NCI-H748 (cell line): ENCODE results near the gene TMEM191C.
"Not testable (repeated sequence)": the region's sequence is repeated elsewhere in the genome, so short reads cannot be mapped to it uniquely, and the experiment has no call there.

Experiments
- DNase-seq: peaks from one replicate; lab custom pipeline; 2025; ENCODE audit not compliant: unreplicated experiment; lab: John Stamatoyannopoulos, UW

Gene TMEM191C

GRCh38 chr22:21472984-21473383, 5.8 kb downstream of the TMEM191C start:
- DNase-seq, result not testable (repeated sequence)

GRCh38 chr22:21473664-21474063, 6.5 kb downstream of the TMEM191C start:
- DNase-seq, result not testable (repeated sequence)

- DNase-seq, result not testable (repeated sequence)
These were observed 16.9 kb downstream of the TMEM191C start for GRCh38 chr22:21484039-21484438.

GRCh38 chr22:21487723-21488122, 20.5 kb downstream of the TMEM191C start:
- not testable (repeated sequence) for DNase-seq

GRCh38 chr22:21489149-21489680, 22.0 kb downstream of the TMEM191C start:
- not testable (repeated sequence) for DNase-seq

GRCh38 chr22:21490556-21490955, 23.4 kb downstream of the TMEM191C start:
- DNase-seq, result not testable (repeated sequence)

GRCh38 chr22:21492271-21492670, 25.1 kb downstream of the TMEM191C start:
- DNase-seq, result not testable (repeated sequence)

- not testable (repeated sequence) for DNase-seq
These were observed 26.9 kb downstream of the TMEM191C start for GRCh38 chr22:21493789-21494782.

- not testable (repeated sequence) for DNase-seq
These were observed 30.8 kb downstream of the TMEM191C start for GRCh38 chr22:21497984-21498383.

GRCh38 chr22:21498489-21498888, 31.3 kb downstream of the TMEM191C start:
- not testable (repeated sequence) for DNase-seq

GRCh38 chr22:21499623-21500506, 32.7 kb downstream of the TMEM191C start:
- not testable (repeated sequence) for DNase-seq

- DNase-seq, result not testable (repeated sequence)
These were observed 43.2 kb downstream of the TMEM191C start for GRCh38 chr22:21510397-21510796.

- DNase-seq, result not testable (repeated sequence)
These were observed 44.8 kb downstream of the TMEM191C start for GRCh38 chr22:21512022-21512421.

- DNase-seq, result not testable (repeated sequence)
These were observed 46.9 kb downstream of the TMEM191C start for GRCh38 chr22:21514117-21514516.

GRCh38 chr22:21515234-21515633, 48.0 kb downstream of the TMEM191C start:
- DNase-seq, result not testable (repeated sequence)

GRCh38 chr22:21516522-21516921, 49.3 kb downstream of the TMEM191C start:
- not testable (repeated sequence) for DNase-seq

GRCh38 chr22:21516970-21517764, 50.0 kb downstream of the TMEM191C start:
- DNase-seq, result not testable (repeated sequence)
